Keratinocyte (primary cell): Measurements from ENCODE around the gene TMEM247.

Experiments
- EZH2 ChIP-seq: IDR thresholded peaks from one replicate; pipeline ENCODE4 v1.6.1; 2012; ENCODE audit warnings: inconsistent platforms, mild to moderate bottlenecking, low read length, moderate library complexity
- TF ChIP-seq, protein P1 (sequence below), 3 experiments: IDR thresholded peaks in 1 of 3; conservative IDR thresholded peaks in 1 of 3; optimal IDR thresholded peaks in 1 of 3; 2 replicates in 2 of 3; 3 replicates in 1 of 3; pipeline versions ENCODE3 to v1.5.1; 2011; ENCODE audit warnings: low read length in 3 of 3, mild to moderate bottlenecking in 3 of 3, moderate library complexity in 2 of 3, control low read depth in 1 of 3, inconsistent platforms in 1 of 3; ENCODE audit not compliant: insufficient read depth in 2 of 3; ENCODE audit errors: extremely low read depth in 1 of 3

DNA sequence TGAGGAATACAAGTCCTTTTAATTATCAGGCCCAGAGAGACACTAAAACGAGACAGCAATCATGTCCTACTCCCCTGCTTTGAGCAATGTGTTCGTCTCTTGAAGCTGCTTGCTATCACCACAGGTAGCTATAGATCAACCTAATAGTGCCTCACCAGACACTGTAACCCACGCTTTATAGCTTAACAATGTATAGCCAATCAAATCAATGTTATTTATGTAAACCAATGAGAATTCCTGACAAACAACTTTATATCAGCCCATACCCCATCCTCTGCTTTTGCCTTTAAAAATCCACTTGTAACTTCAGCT is 26.1 kb downstream of the TMEM247 start:
- TF ChIP-seq, protein P1, sequence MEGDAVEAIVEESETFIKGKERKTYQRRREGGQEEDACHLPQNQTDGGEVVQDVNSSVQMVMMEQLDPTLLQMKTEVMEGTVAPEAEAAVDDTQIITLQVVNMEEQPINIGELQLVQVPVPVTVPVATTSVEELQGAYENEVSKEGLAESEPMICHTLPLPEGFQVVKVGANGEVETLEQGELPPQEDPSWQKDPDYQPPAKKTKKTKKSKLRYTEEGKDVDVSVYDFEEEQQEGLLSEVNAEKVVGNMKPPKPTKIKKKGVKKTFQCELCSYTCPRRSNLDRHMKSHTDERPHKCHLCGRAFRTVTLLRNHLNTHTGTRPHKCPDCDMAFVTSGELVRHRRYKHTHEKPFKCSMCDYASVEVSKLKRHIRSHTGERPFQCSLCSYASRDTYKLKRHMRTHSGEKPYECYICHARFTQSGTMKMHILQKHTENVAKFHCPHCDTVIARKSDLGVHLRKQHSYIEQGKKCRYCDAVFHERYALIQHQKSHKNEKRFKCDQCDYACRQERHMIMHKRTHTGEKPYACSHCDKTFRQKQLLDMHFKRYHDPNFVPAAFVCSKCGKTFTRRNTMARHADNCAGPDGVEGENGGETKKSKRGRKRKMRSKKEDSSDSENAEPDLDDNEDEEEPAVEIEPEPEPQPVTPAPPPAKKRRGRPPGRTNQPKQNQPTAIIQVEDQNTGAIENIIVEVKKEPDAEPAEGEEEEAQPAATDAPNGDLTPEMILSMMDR (optimal IDR thresholded peaks at IDR 0.05 in 1 of 3, IDR thresholded peaks at IDR 0.05 in 1 of 3, conservative IDR thresholded peaks at IDR 0.05 in 1 of 3; ENCODE audit: extremely low read depth in 1 of 3, insufficient read depth in 2 of 3, low read length in 3 of 3): no peak
- no peak for TF ChIP-seq EZH2
